Rectal smooth muscle tissue (tissue), 1 donor: Measurements from ENCODE around the gene PPARG.
"Not testable (repeated sequence)": the region's sequence is repeated elsewhere in the genome, so short reads cannot be mapped to it uniquely, and the experiment has no call there.

Experiments
- H3K27ac ChIP-seq: one replicate; pipeline ENCODE4 v1.7.0; 2013; ENCODE audit warnings: low read depth, low read length, inconsistent platforms
- H3K27me3 ChIP-seq: one replicate; pipeline ENCODE4 v1.7.0; 2013; ENCODE audit warnings: low read length; ENCODE audit not compliant: control insufficient read depth, insufficient read depth
- H3K36me3 ChIP-seq: one replicate; pipeline ENCODE4 v1.7.0; 2013; ENCODE audit warnings: low read length; ENCODE audit not compliant: control insufficient read depth, insufficient read depth
- H3K4me1 ChIP-seq: one replicate; pipeline ENCODE4 v1.7.0; 2013; ENCODE audit warnings: low read length; ENCODE audit not compliant: control insufficient read depth, insufficient read depth
- H3K4me3 ChIP-seq: one replicate; pipeline ENCODE4 v1.7.0; 2013; ENCODE audit warnings: low read length
- H3K9ac ChIP-seq: one replicate; pipeline ENCODE4 v1.7.0; 2013; ENCODE audit warnings: low read length

The PPARG gene

GRCh38 chr3:12465151-12465835 is 176.4 kb downstream of the PPARG start:
- Histone ChIP-seq H3K36me3 (no peaks in the 10 kb centered on the region), H3K4me3 (no peak overlapping the region), H3K27me3 (no peaks in the 10 kb centered on the region), H3K27ac (no peak overlapping the region), H3K4me1 (no peaks in the 10 kb centered on the region), H3K9ac (no peak overlapping the region)

DNA sequence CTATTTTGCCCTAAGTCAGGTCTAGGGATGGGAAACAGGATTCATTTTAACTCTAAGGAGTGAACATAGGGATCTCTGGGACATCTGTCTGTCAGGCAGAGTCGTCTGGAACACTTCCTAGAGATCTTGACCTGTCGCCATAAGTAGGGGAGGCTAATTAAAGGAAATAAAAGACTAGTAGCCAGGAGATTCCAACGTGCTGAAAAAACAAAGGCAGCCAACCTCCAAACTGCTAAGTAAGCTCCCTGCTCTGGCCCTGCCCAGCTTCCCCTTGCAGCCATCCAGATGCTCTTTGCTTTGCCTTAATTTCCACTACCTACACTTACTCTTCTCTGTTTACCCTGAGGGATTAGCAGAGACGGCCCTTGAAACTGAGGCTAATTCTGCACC is 177.0 kb downstream of the PPARG start:
- Histone ChIP-seq H3K27me3 (no peaks in the 10 kb centered on the region), H3K9ac (no peak overlapping the region), H3K27ac (no peak overlapping the region), H3K4me3 (no peak overlapping the region), H3K4me1 (no peaks in the 10 kb centered on the region), H3K36me3 (no peaks in the 10 kb centered on the region)

DNA sequence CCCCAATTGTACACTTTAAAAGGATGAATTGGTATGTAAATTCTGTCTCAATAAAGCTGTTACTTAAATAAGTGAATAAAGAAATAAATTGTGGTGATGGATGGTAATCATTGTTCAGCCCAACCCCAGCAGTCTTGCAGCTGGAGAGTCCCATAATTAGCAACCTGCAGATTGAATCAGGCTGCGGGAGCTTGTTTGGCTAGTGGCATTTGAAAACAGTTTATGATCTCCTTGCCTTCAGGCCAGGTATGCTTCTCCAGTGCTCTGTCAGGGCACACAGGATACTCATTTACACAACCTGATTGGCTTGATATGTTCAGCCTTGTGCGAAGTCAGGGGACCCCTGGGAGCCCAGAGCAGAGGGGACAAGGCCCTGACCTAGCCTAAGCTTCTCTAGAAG is 178.9 kb downstream of the PPARG start:
- no peak overlapping the region for H3K27ac ChIP-seq
- no peaks in the 10 kb centered on the region for H3K27me3 ChIP-seq
- no peaks in the 10 kb centered on the region for H3K36me3 ChIP-seq
- H3K4me3 ChIP-seq = no peak overlapping the region
- H3K4me1 ChIP-seq = no peaks in the 10 kb centered on the region
- H3K9ac ChIP-seq = no peak overlapping the region

GRCh38 chr3:12468276-12468675 is 179.4 kb downstream of the PPARG start:
- no peak overlapping the region for H3K4me3 ChIP-seq
- no peaks in the 10 kb centered on the region for H3K4me1 ChIP-seq
- no peak overlapping the region for H3K27ac ChIP-seq
- no peak overlapping the region for H3K9ac ChIP-seq
- H3K36me3 ChIP-seq = no peaks in the 10 kb centered on the region
- H3K27me3 ChIP-seq = no peaks in the 10 kb centered on the region

- Histone ChIP-seq H3K27me3 (no peaks in the 10 kb centered on the region), H3K4me3 (no peak overlapping the region), H3K9ac (no peak overlapping the region), H3K36me3 (no peaks in the 10 kb centered on the region), H3K4me1 (no peaks in the 10 kb centered on the region), H3K27ac (no peak overlapping the region)
These were observed 179.9 kb downstream of the PPARG start for GRCh38 chr3:12468757-12469156.

- not testable (repeated sequence) for H3K4me1 ChIP-seq, H3K27me3 ChIP-seq, H3K27ac ChIP-seq, H3K36me3 ChIP-seq, H3K9ac ChIP-seq, H3K4me3 ChIP-seq
These were observed 180.4 kb downstream of the PPARG start for GRCh38 chr3:12469222-12469621.

- Histone ChIP-seq H3K4me1 (no peaks in the 10 kb centered on the region), H3K9ac (no peak overlapping the region), H3K27ac (no peak overlapping the region), H3K36me3 (no peaks in the 10 kb centered on the region), H3K4me3 (no peak overlapping the region), H3K27me3 (no peaks in the 10 kb centered on the region)
These were observed 181.2 kb downstream of the PPARG start for GRCh38 chr3:12470111-12470510.

GRCh38 chr3:12470680-12471079 is 181.8 kb downstream of the PPARG start:
- Histone ChIP-seq H3K9ac (no peak overlapping the region), H3K4me1 (no peaks in the 10 kb centered on the region), H3K36me3 (no peaks in the 10 kb centered on the region), H3K27me3 (no peaks in the 10 kb centered on the region), H3K27ac (no peak overlapping the region), H3K4me3 (no peak overlapping the region)

DNA sequence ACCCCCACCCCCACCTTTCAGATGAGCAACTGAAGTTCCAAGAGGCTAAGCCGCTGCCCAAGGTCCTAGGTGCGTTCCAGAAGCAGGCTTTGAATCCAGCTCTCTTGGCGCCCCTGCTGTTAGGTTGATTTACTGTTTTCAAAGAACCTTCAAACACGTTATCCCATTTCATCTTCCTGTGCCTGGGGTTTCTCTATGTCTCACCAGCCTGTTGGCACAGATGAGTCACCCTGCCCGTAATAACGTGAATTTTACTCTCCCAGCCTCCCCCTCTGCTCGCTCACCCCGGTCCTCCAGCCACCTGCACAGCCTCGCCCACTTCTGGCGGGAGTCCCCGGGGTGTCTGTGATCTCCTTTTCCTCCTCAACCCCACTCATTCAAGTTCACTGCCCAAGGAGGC is 182.4 kb downstream of the PPARG start:
- H3K4me1 ChIP-seq = no peaks in the 10 kb centered on the region
- no peak overlapping the region for H3K9ac ChIP-seq
- H3K27me3 ChIP-seq = no peaks in the 10 kb centered on the region
- H3K27ac ChIP-seq = no peak overlapping the region
- no peaks in the 10 kb centered on the region for H3K36me3 ChIP-seq
- H3K4me3 ChIP-seq = no peak overlapping the region

DNA sequence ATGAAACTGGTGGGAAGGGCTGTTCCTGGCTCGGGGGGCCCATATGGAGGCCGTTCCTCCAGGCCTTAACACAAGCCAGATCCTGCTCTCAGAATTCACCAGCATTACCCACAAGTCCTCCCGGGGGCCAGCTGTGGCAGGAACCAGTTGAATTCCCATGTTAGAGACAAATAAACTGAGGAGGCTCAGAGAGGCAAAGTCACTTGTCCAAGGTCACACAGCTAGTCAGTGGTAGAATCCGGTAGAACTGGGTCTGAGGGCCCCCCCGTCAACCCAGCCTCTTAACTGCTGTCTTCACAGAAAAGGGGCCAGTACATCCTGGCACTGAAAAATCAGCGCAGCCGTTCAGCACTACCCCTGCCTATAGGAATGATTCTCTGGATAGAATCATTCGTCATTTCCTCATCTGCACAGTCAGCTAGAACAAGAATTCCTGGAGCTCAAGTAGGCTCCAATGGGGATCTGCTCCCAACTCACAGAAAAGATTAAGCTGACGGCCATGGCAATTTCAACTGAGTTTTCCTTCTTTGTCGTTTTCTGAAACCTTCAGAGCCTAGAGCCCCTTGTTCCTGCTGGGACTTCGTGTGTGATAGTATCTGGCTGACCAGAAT is 183.2 kb downstream of the PPARG start:
- no peaks in the 10 kb centered on the region for H3K27me3 ChIP-seq
- H3K9ac ChIP-seq = no peak overlapping the region
- H3K36me3 ChIP-seq = no peaks in the 10 kb centered on the region
- H3K27ac ChIP-seq = no peak overlapping the region
- H3K4me3 ChIP-seq = no peak overlapping the region
- H3K4me1 ChIP-seq = no peaks in the 10 kb centered on the region

GRCh38 chr3:12472796-12473195 is 183.9 kb downstream of the PPARG start:
- Histone ChIP-seq H3K9ac (no peak overlapping the region), H3K27me3 (no peaks in the 10 kb centered on the region), H3K4me1 (no peaks in the 10 kb centered on the region), H3K27ac (no peak overlapping the region), H3K4me3 (no peak overlapping the region), H3K36me3 (no peaks in the 10 kb centered on the region)

GRCh38 chr3:12473511-12473910 is 184.6 kb downstream of the PPARG start:
- H3K9ac ChIP-seq = no peak overlapping the region
- H3K36me3 ChIP-seq = no peaks in the 10 kb centered on the region
- no peaks in the 10 kb centered on the region for H3K27me3 ChIP-seq
- no peak overlapping the region for H3K27ac ChIP-seq
- no peaks in the 10 kb centered on the region for H3K4me1 ChIP-seq
- H3K4me3 ChIP-seq = no peak overlapping the region

DNA sequence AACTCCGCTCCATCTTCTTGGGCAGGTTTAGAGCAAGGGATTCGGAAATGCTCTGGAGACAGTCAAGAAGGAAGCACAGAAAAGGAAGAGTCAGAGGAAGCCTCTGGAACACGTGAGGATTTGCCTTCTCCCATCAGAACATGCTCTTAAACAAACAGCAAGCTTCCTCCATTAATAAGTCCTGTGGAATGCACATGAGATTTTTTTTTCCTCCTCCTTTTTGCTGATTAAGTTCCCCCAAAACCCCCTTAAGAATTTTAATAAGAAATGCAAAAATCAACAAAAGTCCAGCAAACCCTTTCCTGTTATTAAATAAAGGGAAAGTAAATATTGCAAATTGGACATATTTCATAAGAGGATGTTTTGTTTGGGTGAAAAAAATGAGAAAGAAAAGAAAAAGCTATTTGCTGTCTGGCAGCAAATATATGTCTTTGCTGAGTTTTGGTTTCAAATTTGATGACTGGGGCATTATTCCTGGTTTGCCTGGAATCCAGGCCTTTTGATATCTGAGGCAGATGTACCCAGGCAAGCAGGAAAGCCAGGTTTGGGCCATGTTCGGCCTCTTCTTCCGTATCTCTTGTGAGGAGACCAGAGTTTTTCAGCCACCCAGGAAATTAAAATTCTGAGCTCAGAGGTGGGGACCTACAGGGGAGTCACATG is 187.5 kb downstream of the PPARG start:
- H3K27ac ChIP-seq = no peak overlapping the region
- no peaks in the 10 kb centered on the region for H3K27me3 ChIP-seq
- H3K4me1 ChIP-seq = no peaks in the 10 kb centered on the region
- H3K36me3 ChIP-seq = no peaks in the 10 kb centered on the region
- no peak overlapping the region for H3K4me3 ChIP-seq
- H3K9ac ChIP-seq = no peak overlapping the region
